Dermis microvascular lymphatic vessel endothelial cell (primary cell): ENCODE results near the gene KIAA0513. TPM values are rescaled to one million over a fixed set of nuclear protein-coding genes. Genes with fewer than 3 reads are reported as not detected.
A peak's percentile ranks its signal among the peaks of the same experiment; 100 is the strongest.
"Not testable (repeated sequence)": the region's sequence is repeated elsewhere in the genome, so short reads cannot be mapped to it uniquely, and the experiment has no call there.

Experiments used
- DNase-seq, 2 donors: peaks; one replicate each; pipeline versions ENCODE4 v3.0.0 to v3.0.0-alpha.2; 2010; ENCODE audit warnings: low read depth in 2 of 2
- total RNA-seq: library from RNA; depleted of rRNA; stranded (reverse); fragments of >200 nt; gene quantifications from 2 replicates; pipeline ENCODE4 v1.2.1, GENCODE V29; 2014

KIAA0513 gene
- total RNA-seq, 1 donor from 2014 or later: 17.5 TPM

DNA sequence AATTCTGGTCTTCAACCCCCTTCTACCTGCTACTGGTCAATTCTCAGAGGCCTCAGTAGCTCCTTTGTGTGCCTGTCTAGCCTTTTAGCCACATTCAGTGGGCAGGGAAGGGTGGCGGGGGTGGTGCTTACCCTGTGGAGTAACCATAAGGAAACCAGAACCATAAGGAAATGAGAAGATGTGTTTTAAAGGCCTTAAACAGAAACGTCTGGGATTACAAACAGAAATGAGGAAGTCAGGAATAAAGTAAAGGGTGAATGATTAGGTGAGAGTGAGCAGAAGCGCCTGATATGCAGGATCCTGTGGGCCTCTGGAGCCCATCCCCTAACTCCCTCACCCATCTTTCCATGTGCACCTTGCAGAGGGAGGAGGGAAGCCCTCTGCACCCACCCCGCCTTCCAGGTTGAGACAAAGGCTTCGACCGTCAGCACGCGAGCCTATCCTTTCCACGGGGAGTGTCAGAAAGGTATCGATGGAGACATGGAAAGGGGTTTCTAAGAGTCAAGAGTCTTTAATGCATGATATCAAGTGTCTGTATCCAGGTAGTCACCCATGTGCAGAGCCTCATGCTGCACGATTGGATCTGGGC, 20.4 kb downstream of the KIAA0513 start:
- DNase-seq: no peak

DNA sequence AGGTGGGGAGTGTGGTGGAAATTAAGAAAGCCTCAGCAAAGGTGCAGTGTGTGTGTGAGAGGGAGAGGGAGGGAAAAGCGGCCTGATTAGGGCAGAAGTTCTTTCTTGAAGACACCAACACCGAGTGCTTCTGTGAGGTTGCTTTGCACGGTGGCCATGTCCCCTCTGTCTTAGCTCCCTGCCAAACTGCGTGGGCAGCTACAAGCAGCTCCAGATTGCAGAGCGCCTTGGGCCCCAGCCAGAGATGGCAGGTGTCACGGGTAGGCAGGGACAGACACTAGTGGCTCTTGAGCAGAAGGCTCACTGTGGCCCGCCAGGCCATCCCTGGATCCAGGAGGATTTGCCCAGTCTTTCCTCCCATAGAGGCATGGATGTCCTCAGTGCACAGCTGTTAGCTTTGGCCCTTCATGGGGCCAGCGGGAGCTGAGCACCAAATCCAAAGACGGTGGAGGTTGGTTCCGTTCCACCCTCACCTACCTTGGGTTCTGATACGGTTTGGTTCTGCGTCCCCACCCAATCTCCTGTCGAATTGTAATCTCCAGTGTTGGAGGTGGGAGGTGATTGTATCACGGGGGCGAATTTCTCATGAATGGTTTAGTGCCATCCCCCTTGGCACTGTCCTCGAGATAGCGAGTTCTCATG, 21.4 kb downstream of the KIAA0513 start:
- no peak for DNase-seq

DNA sequence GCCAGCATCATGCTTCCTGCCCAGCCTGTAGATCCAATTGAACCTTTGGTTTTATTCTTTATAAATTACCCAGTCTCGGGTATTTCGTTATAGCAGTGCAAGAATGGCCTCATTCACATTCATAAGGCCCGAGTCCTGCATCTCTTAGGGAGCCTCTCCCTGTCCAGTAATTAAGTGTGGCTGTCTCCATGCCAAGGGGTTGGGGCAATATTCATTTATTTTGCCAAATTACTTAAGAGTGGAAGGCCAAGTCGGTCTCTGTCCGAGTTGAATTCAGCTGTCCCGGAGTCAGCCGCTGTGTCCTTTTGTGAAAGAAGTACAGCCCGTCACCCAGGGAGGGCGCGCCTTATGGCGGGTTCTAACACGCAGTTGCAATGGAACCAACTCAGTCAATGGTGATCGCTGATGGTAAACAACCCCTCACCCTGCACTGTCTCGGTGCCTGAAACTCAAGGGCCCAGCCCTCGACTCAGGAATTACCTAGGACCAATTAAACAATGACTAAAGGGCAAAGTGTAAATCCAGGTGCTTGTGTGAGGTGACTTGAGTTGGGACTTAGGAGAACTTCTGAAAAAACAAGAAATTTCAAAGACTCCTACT, 22.2 kb downstream of the KIAA0513 start:
- no peak for DNase-seq

DNA sequence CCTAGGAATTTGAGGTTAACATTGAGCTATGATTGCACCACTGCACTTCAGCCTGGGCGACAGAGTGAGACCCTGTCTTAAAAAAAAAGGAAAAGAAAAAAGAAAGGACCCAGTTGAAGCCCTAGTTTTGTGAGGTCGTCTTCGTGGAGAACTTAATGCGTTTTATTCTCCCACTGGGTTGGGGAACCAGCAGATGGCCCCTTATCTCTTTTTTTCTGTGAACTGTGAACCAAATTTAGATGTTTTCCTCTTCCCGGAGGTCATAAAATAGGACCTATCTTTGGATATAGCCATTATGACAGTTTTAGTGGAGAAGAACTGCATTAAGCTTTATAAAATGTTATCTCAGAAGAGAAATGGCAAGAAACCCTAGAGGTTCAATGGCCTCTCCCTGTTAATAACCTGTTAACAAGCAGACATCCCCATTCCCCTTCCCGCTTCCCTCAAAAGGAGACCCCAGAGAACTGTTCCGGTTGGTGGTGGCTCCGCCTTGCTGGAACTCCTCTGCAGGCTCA, 23.5 kb downstream of the KIAA0513 start:
- no peak for DNase-seq

DNA sequence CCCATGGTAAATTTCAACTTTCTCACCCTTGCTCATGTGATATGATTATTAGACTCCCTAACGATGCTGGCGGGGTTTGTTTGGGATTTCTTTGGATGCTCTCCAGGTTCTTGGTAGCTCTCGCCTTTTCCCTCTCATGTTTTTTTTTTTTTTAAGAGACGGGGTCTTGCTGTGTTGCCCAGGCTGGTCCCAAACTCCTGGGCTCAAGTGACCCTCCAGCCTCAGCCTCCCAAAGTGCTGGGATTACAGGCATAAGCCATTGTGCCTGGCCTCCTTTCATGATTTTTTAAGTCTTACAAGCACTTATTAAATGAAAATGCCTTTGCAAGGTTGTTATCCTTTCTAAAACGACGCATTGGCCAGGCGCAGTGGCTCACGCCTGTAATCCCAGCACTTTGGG, 24.1 kb downstream of the KIAA0513 start:
- no peak for DNase-seq

DNA sequence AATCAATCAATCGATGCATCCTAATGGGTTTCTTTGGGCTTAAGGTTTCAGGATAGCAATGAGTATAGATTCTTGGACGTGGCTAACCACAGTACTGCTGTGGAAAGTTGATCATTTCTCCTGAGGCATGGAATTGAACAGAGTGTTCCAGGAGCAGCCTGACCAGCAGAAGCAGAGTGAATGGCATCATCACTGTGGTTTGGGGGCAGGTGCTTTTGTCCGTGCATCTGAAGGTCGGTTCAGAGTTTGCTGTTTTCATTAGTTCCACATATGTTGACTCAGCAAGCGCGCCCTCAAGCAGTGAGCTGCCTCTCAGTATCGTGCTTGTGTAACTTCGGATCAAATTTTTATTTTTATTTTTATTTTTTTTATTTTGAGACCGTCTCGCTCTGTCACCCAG, 24.9 kb downstream of the KIAA0513 start:
- no peak for DNase-seq

DNA sequence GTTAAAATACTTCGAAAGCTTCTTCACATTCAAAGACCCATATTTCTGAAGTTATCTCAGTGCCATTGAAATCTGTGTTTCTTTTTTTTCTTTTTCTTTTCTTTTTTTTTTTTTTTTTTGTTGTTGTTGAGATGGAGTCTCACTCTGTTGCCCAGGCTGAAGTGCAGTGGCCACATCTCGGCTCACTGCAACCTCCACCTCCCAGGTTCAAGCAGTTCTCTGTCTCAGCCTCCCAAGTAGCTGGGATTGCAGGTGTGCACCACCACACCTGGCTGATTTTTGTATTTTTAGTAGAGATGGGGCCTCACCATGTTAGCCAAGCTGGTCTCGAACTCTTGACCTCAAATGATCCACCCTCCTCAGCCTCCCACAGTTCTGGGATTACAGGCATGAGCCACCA, 26.7 kb downstream of the KIAA0513 start:
- not testable (repeated sequence) for DNase-seq

DNA sequence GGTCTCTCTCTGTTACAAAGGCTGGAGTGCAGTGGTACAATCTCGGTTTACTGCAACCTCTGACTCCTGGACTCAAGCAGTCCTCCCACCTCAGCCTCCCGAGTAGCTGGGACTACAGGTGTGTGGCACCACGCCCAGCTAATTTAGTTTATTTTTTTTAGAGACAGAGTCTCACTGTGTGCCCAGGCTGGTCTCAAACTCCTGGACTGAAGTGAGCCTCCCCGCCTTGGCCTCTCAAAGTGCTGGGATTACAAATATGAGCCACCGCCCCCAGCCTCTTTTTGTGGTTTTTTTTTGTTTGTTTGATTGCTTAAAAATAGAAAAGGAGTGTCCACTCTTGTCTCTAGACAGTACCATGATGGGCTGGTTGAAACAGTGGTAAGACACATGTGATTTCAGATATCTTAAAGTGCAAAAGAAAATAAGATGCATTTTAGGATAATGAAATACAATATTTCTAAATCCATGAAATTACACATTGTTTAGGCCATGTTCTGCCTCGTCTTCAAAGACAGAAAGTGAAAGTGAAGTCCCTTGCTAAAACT, 27.4 kb downstream of the KIAA0513 start:
- no peak for DNase-seq

DNA sequence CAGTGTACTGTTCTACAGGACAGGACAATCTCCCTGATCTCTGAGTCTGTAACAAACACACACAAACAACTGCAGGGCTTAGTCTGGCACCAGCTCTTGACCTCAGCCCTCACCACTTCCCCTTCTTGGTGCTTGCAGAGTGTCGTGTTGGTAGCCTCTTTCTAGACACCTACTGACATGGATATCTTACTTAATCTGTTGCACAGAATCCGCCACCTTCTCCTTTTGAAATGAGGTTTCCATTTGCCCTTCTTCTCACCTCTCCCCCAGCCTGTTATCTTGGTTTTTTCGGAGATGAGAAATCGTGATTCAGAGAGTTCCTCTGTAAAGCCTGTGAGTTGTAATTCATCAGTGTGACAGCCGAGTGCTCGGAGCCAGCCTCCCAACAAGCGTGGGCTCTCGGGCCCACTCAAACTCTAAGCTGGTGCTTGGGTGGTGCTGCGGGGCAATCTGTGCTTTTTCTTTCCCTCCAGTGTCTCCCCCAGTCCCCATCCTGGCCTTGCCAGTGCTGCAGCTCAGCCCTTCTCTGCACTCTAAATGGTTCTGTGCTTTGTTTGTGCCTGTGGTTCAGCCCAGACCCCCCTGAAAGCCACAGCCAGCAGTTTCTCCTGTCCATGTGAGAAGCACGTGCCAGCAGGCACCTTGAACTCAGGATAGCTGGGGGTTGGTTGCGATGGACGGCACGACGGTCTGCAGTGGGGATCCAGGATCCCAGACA, 28.1 kb downstream of the KIAA0513 start:
- peak; percentile 20 to 64 for DNase-seq

DNA sequence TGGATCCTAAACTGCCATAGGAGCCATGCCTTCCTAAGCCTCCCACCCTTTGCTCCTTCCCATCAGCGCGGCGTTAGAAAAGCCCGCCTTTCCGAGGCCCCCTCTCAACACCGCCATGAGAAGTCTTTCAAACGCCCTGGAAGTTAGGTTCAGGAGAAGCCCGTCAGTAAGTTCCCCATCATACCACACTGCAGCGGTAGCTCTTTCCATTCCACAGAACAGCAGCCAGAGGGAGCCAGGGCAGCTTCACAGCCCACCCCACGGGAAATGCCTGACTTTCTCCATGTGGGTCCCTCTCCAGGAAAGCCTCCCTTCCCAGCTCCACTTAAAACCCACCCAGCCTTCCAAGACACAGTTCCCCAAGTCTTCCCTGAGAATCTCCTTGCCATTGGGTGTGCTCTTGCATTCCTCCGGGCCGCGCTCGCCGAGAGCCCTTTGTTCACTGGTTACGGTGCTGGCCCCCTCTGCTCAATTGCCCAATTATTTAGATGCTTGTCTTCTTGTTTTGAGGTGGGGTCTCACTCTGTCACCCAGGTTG, 28.7 kb downstream of the KIAA0513 start:
- DNase-seq: peak in 1 of 2 donors; percentile 50

DNA sequence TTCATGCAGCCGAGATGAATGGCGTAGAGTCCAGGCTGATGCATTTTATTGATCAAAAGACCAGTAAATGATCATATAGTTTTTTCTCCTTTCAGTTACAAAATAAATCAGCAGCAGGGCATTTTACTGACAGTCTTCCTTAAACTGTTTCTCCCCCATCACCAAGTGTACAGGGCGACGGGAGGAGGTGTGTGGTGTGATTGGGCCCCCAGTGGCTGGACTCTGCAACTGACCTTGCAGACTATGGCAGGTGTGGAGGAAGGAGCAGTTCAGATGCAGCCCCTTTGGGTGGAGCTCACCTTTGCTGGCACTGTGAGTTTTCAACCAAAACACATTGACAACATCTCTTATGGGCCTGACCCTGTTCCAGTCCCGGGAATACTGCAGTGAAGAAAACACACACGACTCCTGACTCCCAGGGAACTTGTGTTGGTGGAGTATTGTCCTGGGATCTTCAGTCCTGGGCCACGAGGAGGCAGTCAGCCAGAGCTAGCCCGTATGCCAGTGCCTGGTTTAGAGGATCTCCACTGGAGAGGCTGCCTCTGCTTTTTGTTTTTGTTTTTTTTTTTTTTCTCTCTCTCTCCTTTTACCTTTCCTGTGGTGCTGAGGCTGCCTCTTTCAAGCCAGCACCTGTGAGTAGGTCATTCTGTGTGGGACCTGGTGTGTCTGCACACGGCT, 29.8 kb downstream of the KIAA0513 start:
- DNase-seq: no peak

DNA sequence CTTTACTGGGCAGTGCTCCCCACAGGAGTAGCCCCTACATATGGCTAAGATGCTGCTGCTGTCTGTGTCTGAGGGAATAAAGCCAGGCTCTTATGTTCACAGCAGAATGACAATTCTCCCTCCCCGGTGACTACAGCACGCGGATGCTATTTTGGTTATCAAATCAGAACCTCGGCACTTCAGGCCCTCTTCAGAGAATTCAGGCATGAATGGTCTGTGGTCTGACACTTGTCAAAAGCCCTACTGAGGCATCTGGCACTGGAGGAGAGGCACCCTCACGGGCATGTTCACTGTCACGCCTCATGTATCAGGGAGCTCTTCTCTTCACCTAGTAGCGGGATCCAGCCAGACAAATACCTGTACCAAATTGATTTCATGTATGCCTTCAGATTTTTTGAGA, 30.4 kb downstream of the KIAA0513 start:
- DNase-seq: no peak

DNA sequence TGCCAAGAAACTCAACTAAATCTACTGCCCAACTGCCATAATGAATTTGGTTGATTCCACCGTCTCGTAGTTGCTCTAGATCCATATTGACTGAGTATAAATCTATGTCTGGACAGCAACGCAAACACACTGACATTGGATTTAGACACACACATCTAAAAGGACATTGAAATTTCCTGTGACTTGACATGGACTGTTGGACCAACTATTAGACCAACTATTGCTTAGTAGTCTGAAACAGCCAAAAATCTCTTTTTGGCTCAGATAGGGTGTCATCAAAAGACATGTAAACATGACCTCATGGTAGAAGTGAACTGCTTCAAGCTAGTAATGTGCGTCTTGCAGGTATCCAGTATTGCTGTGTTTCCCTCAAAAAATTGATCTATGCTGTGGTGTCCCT, 31.3 kb downstream of the KIAA0513 start:
- no peak for DNase-seq

DNA sequence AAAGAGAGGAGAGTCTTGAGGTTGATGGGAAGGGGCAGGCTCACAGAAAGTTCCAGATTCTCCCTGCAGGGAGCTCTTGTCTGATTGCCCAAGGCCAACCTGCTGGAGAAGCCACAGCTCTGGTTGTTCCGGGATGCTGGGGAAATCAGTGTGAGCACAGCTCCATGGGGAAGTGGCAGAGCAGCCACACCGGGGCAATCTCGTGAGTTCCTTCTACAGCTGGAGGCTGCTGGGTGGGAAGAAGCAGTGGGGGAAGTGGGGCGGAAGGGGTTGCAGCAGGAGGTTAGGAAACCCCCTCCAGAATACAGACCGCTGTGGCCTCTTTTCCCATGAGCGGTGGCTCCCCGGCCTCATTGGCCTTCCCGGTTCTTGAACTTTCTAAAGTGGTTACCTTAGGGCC, 34.0 kb downstream of the KIAA0513 start:
- DNase-seq: no peak

DNA sequence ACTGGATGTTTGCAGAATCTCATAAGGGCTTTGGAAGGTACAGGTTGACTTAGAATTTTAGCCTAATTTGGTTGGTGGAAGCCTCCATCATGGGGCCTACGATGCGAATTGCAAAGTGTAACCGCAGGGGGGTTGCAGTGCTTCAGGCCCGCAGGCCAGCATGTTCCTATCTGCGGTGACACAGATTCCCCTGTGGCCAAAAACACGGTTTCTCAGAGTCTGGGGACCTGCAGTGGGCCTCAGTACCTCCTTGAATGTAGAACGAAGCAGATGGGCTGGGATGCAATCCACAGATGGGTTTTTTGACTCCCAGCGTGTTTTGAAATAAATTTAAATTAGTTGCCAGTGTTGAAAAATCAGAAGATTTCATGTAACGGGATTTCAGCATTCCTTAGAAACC, 34.7 kb downstream of the KIAA0513 start:
- no peak for DNase-seq

DNA sequence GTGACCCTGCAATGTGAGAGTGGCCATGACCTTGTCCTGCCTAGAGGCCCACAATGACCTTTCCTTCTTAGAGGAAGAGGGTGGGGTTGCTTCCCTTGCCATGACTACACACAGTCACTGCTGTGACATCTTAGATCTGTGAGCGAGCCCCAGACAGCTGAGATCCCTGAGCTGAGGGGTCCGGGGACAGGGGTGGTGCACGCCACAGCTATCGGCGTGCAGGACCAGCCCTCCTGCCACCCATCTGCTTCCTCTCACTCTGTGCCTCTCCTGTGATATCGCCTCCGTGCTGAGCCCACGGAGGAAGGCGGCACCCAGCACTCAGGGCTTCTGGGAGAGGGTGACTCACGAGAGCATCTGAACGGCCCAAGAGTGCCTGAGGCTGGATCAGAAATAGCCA, 35.2 kb downstream of the KIAA0513 start:
- no peak for DNase-seq

DNA sequence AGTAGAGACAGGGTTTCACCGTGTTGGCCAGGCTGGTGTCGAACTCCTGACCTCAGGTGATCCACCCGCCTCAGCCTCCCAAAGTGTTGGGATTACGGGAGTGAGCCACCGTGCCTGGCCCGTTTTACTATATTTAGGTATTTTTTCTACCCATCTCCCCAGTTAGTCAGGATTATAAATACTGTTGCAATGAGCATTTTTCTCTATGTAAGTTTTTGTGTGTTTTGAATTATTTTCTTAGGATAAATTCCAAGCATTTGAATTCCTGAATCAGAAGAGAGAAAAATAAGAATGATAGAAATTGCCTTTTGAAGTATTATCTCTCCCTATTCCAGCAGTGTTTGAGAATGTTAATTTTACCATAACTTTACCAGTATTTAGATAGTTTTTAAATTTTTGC, 36.6 kb downstream of the KIAA0513 start:
- DNase-seq: no peak

DNA sequence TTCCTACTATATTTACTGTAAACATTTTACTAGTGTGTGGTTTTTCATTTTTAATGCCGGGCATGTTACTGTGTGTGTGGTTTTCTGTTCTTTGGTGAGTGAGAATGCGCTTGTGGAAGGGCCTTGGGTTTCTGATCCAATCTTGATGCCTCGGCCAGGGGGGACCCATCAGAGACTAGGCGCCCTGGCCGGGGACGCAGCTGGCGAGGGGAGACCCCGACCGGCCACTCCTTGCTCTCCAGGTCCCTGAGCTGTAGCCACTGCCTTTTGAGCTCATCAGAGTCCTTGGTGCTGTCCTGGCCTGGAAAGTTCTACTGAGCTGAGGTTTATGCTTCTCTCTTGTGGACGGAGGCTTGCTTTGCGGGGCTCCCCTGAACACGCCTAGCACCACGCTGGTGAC, 37.5 kb downstream of the KIAA0513 start:
- DNase-seq: no peak

DNA sequence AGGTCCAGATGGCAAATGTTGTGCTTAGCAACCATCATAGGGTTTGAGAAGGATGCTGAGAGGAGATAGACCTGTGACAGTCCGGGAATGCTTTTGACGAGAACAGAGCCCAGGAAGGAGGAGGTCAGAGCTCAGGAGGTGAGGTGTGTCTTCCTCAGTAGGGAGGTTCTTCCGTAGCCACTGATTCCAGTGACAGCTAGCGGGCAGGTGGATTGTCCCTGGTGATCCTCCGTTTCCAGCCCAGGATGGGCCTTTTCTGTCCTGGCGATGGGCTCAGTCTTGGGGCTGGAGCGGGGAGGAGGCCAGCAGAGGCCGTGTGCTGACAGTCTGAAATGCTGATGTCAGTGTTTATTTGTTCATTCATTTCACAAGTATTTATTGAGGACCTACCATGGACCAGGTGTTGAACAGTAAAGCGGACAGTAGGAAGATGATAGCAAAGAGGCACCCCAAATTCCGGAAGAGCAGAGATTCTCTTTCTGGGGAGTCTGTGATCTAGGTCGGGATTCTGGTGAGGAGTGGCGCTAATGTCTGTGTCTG, 38.8 kb downstream of the KIAA0513 start:
- DNase-seq: no peak

DNA sequence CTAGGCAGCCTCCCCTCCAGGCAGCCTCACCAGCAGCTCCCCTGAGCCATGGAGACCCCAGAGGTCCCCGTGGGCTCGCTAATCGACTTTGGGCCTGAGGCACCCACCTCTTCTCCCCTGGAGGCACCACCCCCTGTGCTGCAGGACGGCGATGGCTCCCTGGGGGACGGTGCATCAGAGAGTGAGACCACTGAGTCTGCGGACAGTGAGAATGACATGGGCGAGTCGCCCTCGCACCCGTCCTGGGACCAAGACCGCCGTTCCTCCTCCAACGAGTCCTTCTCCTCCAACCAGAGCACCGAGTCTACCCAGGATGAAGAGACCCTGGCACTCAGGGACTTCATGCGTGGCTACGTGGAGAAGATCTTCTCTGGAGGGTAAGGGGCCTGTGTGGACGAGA, 39.4 kb downstream of the KIAA0513 start:
- DNase-seq: no peak

DNA sequence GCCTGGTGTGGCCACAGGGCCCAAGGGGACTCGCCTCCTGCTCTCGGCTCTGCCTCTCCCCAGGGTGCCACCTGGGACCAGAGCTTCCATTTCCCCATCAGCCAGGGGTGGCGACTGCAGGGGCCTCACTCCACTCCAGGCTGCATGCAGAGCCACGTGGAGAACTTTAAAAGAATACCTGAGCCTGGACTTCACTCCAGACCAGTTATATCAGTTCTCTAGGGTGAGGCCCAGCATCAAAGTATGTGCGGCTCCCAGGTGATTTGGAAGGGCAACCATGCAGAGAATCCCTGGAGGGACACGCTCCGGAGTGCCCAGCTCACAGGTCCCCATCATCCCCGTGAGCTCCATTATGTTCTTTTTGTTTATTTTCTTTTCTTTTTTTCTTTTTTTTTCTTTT, 39.8 kb downstream of the KIAA0513 start:
- DNase-seq: no peak
